IMR-90 (cell line): ENCODE data around the gene CALD1. TPM values are rescaled to one million over a fixed set of nuclear protein-coding genes. Genes with fewer than 3 reads are reported as not detected.
A peak's percentile ranks its signal among the peaks of the same experiment; 100 is the strongest.

Experiments used
- ATAC-seq: fragments of 200-7000 bp; cut with Tn5 transposase; 2 replicates; pipeline ENCODE4 v1.9.1; 2020; ENCODE audit warnings: low read depth, mild to moderate bottlenecking, moderate library complexity
- BruUV-seq: library from RNA; stranded (reverse); fragments of 400-500 nt; replicated peaks from 2 replicates; lab custom pipeline; 2021; lab: Mats Ljungman, UMichigan
- CTCF ChIA-PET: fragments of 300-600 bp; formaldehyde crosslinking; extraction: SDS; loops from one replicate; lab custom pipeline; 2021; ENCODE audit warnings: antibody characterized with exemption; lab: Yijun Ruan, JAX
- POLR2A ChIA-PET: fragments of 300-600 bp; sonication (Branson Sonifier 250); formaldehyde crosslinking; loops from one replicate; lab custom pipeline; 2022; ENCODE audit warnings: antibody characterized with exemption; ENCODE audit not compliant: unreplicated experiment; lab: Charles Lee
- DNase-seq: peaks from one replicate; pipeline ENCODE4 v3.0.0; 2013
- H2AFZ ChIP-seq: replicated peaks from 2 replicates; pipeline ENCODE3; 2013; ENCODE audit warnings: low read length, mild to moderate bottlenecking; ENCODE audit not compliant: poor library complexity
- H2AK5ac ChIP-seq: 2 replicates; pipeline ENCODE4 v1.6.1; 2013; ENCODE audit warnings: low read depth, low read length, inconsistent platforms
- H2AK9ac ChIP-seq: replicated peaks from 2 replicates; pipeline ENCODE3; 2013; ENCODE audit warnings: mild to moderate bottlenecking, low read depth, low read length, moderate library complexity; ENCODE audit not compliant: poor library complexity
- H2BK120ac ChIP-seq: 2 replicates; pipeline ENCODE4 v1.6.1; 2013; ENCODE audit warnings: low read depth, low read length, inconsistent platforms
- H2BK15ac ChIP-seq: 3 replicates; pipeline ENCODE4 v1.6.1; 2013; ENCODE audit warnings: low read depth, low read length, inconsistent platforms
- H2BK20ac ChIP-seq: 2 replicates; pipeline ENCODE4 v1.6.1; 2013; ENCODE audit warnings: low read depth, mild to moderate bottlenecking, inconsistent platforms, low read length, moderate library complexity
- H2BK5ac ChIP-seq: 2 replicates; pipeline ENCODE4 v1.6.1; 2013; ENCODE audit warnings: mild to moderate bottlenecking, low read depth, low read length, inconsistent platforms; ENCODE audit not compliant: poor library complexity, severe bottlenecking
- H3K14ac ChIP-seq: replicated peaks from 2 replicates; pipeline ENCODE4 v1.6.1; 2013; ENCODE audit warnings: low read depth, low read length, inconsistent platforms
- H3K18ac ChIP-seq: 2 replicates; pipeline ENCODE4 v1.6.1; 2013; ENCODE audit warnings: low read depth, low read length, control low read depth
- H3K23ac ChIP-seq: 2 replicates; pipeline ENCODE4 v1.6.1; 2013; ENCODE audit warnings: low read depth, low read length, inconsistent platforms
- H3K27ac ChIP-seq: 2 replicates; pipeline ENCODE4 v1.5.1; 2013; ENCODE audit warnings: mild to moderate bottlenecking, control low read depth, low read length; ENCODE audit not compliant: insufficient read depth
- H3K27me3 ChIP-seq: 2 replicates; pipeline ENCODE4 v1.6.1; 2013; ENCODE audit warnings: low read length; ENCODE audit not compliant: control insufficient read depth, insufficient read depth
- H3K36me3 ChIP-seq: 2 replicates; pipeline ENCODE4 v1.6.1; 2013; ENCODE audit warnings: low read length, mixed read lengths; ENCODE audit not compliant: control insufficient read depth, insufficient read depth
- H3K4ac ChIP-seq: 2 replicates; pipeline ENCODE4 v1.6.1; 2013; ENCODE audit warnings: low read depth, low read length, inconsistent platforms
- H3K4me1 ChIP-seq: 2 replicates; pipeline ENCODE4 v1.6.1; 2013; ENCODE audit warnings: low read length, mixed read lengths; ENCODE audit not compliant: control insufficient read depth, insufficient read depth
- H3K4me2 ChIP-seq: 2 replicates; pipeline ENCODE4 v1.6.1; 2013; ENCODE audit warnings: low read depth, mild to moderate bottlenecking, control low read depth, low read length, moderate library complexity
- H3K4me3 ChIP-seq: 2 replicates; pipeline ENCODE4 v1.5.1; 2013; ENCODE audit warnings: low read depth, mild to moderate bottlenecking, control low read depth, low read length, moderate library complexity; ENCODE audit not compliant: insufficient read depth
- H3K56ac ChIP-seq: 2 replicates; pipeline ENCODE4 v1.6.1; 2013; ENCODE audit warnings: low read length, inconsistent platforms; ENCODE audit not compliant: insufficient read depth; ENCODE audit errors: extremely low read depth
- H3K79me1 ChIP-seq, 2 experiments: 2 replicates each; pipeline ENCODE4 v1.6.1; 2013; ENCODE audit warnings: low read length in 2 of 2, inconsistent platforms in 1 of 2, low read depth in 1 of 2
- H3K9ac ChIP-seq: 2 replicates; pipeline ENCODE4 v1.6.1; 2013; ENCODE audit warnings: low read depth, low read length, control low read depth
- H3K9me1 ChIP-seq: 2 replicates; pipeline ENCODE4 v1.6.1; 2013; ENCODE audit warnings: low read length, inconsistent platforms; ENCODE audit not compliant: insufficient read depth
- H3K9me3 ChIP-seq: 2 replicates; pipeline ENCODE4 v1.6.1; 2013; ENCODE audit warnings: low read length; ENCODE audit not compliant: control insufficient read depth, insufficient read depth
- H4K20me1 ChIP-seq: 2 replicates; pipeline ENCODE4 v1.6.1; 2013; ENCODE audit warnings: low read length, inconsistent platforms; ENCODE audit not compliant: insufficient read depth
- H4K5ac ChIP-seq: 2 replicates; pipeline ENCODE4 v1.6.1; 2013; ENCODE audit warnings: mild to moderate bottlenecking, low read depth, low read length, control low read depth
- H4K8ac ChIP-seq, 2 experiments: 2 replicates each; pipeline ENCODE4 v1.6.1; 2013; ENCODE audit warnings: low read depth in 2 of 2, low read length in 2 of 2, control low read depth in 1 of 2, inconsistent platforms in 1 of 2
- H4K91ac ChIP-seq: 2 replicates; pipeline ENCODE4 v1.6.1; 2013; ENCODE audit warnings: low read depth, low read length, inconsistent platforms; ENCODE audit not compliant: insufficient read depth
- BHLHE40 ChIP-seq: fragments of 150-350 bp; IDR thresholded peaks from 2 replicates; pipeline ENCODE4 v1.6.1; 2016; ENCODE audit warnings: mild to moderate bottlenecking, low read depth, low read length
- CEBPB ChIP-seq: IDR thresholded peaks from 2 replicates; pipeline ENCODE4 v1.6.1; 2012; ENCODE audit warnings: low read depth, low read length, improper control_type of control experiment
- MAFK ChIP-seq: IDR thresholded peaks from 2 replicates; pipeline ENCODE4 v1.6.1; 2012; ENCODE audit warnings: low read depth, low read length, improper control_type of control experiment
- MAZ ChIP-seq: IDR thresholded peaks from 2 replicates; pipeline ENCODE4 v1.6.1; 2012; ENCODE audit warnings: low read depth, mild to moderate bottlenecking, low read length, improper control_type of control experiment, moderate library complexity, borderline replicate concordance
- MXI1 ChIP-seq: IDR thresholded peaks from 2 replicates; pipeline ENCODE4 v1.6.1; 2012; ENCODE audit warnings: low read depth, mild to moderate bottlenecking, low read length, moderate library complexity, borderline replicate concordance
- NFE2L2 ChIP-seq: fragments of 150-350 bp; IDR thresholded peaks from 2 replicates; pipeline ENCODE4 v1.6.1; 2016; ENCODE audit warnings: low read depth, mild to moderate bottlenecking, low read length
- POLR2A ChIP-seq: IDR thresholded peaks from 2 replicates; pipeline ENCODE4 v1.6.1; 2012; ENCODE audit warnings: mild to moderate bottlenecking, low read depth, low read length
- RCOR1 ChIP-seq: IDR thresholded peaks from 2 replicates; pipeline ENCODE4 v1.6.1; 2012; ENCODE audit warnings: mild to moderate bottlenecking, low read length, improper control_type of control experiment; ENCODE audit not compliant: insufficient replicate concordance
- SMC3 ChIP-seq: fragments of 150-350 bp; IDR thresholded peaks from 2 replicates; pipeline ENCODE4 v1.6.1; 2016; ENCODE audit warnings: low read depth, mild to moderate bottlenecking, antibody characterized with exemption, low read length, moderate library complexity
- USF2 ChIP-seq: fragments of 150-350 bp; IDR thresholded peaks from 2 replicates; pipeline ENCODE4 v1.6.1; 2017; ENCODE audit warnings: mild to moderate bottlenecking, antibody characterized with exemption, low read length, low read depth
- WGBS, 2 experiments: methylation state at CpG; one replicate each; pipeline versions ENCODE4 v1.1.5 to v1.1.7; 2013; ENCODE audit warnings: missing lambda C conversion rate in 2 of 2; ENCODE audit not compliant: insufficient read length in 1 of 2; ENCODE audit errors: extremely low coverage in 2 of 2; 5-methylcytosine and 5-hydroxymethylcytosine counted together
- dilution Hi-C: fragments of 300-500 bp; cut with HindIII; formaldehyde crosslinking; loops from one replicate; pipeline ENCODE4 v1.14.3; 2018; ENCODE audit warnings: low sequenced_read_pairs; ENCODE audit not compliant: unreplicated experiment
- in situ Hi-C: fragments of 300-500 bp; cut with MboI; formaldehyde crosslinking; loops from 3 replicates; pipeline ENCODE4 v1.14.3; 2019; ENCODE audit warnings: low sequenced_read_pairs, inconsistent platforms, mixed read lengths
- intact Hi-C: fragments of 100-400 bp; cut with micrococcal nuclease; formaldehyde crosslinking; loops from 2 replicates; pipeline ENCODE4 v1.10.0; 2022
- polyA plus RNA-seq, 3 experiments: library from polyadenylated mRNA; depleted of rRNA; stranded (reverse); fragments of >200 nt; gene quantifications; 2 replicates each; pipeline ENCODE4 v1.2.3, GENCODE V29; 2012; ENCODE audit warnings: low replicate concordance in 1 of 3
- total RNA-seq: library from RNA; depleted of rRNA; stranded (reverse); fragments of >200 nt; gene quantifications from 2 replicates; pipeline ENCODE4 v1.2.3, GENCODE V29; 2012
- TF ChIP-seq, protein P1 (sequence below): fragments of 150-350 bp; IDR thresholded peaks from 2 replicates; pipeline ENCODE4 v1.6.1; 2016; ENCODE audit warnings: low read depth, mild to moderate bottlenecking, low read length, moderate library complexity, borderline replicate concordance

The CALD1 gene
- total and polyA plus RNA-seq, 2 of the 4 experiments (the other 2 are of a cell fraction), result 375 to 487 TPM

GRCh38 chr7:134851141-134851540 lies 71.7 kb downstream of the CALD1 start:
- Histone ChIP-seq H3K27ac (peak overlapping the region; percentile 14; the same call in 1 of the 2 replicates), H4K5ac (peak overlapping the region; percentile 51; the same call in 1 of the 2 replicates), H3K4ac (0 out of 2 replicates have a peak overlapping the region, but pooled peaks have one; percentile 15), H4K20me1 (peaks cover 86% of the 10 kb centered on the region), H3K9ac (no peak overlapping the region), H3K56ac (no peak overlapping the region), H3K23ac (peak overlapping the region; percentile 57; the same call in 1 of the 2 replicates), H3K36me3 (peaks cover 16% of the 10 kb centered on the region), H3K14ac (peak overlapping the region; percentile 64; the same call in 1 of the 2 replicates), H2AK5ac (peak overlapping the region; percentile 21; the same call in 1 of the 2 replicates), H2AFZ (no peak overlapping the region), H2BK20ac (no peak overlapping the region), H3K4me1 (peaks cover 25% of the 10 kb centered on the region), H3K18ac (no peak overlapping the region; the same call in 1 of the 2 replicates), H3K9me3 (no peaks in the 10 kb centered on the region), H3K9me1 (peaks cover 37% of the 10 kb centered on the region), H4K8ac (no peak overlapping the region), H3K4me3 (no peak overlapping the region), H3K27me3 (no peaks in the 10 kb centered on the region), H3K4me2 (no peak overlapping the region), H4K91ac (no peak overlapping the region), H2BK5ac (no peak overlapping the region), H2BK120ac (0 out of 2 replicates have a peak overlapping the region, but pooled peaks have one; percentile 6), H3K79me1 (peaks cover 40 to 77% of the 10 kb centered on the region in 2 experiments), H2AK9ac (no peak overlapping the region), H2BK15ac (no peak overlapping the region)
- in situ Hi-C loops (no loop called here), dilution Hi-C loops (no loop called here), intact Hi-C loops (no loop called here)
- DNase-seq (no peak), ATAC-seq (no peak)
- CTCF ChIA-PET, result no interaction called here
- TF ChIP-seq MAZ (no peak), CEBPB (no peak), MAFK (no peak), POLR2A (no peak), NFE2L2 (no peak), MXI1 (no peak), USF2 (no peak), BHLHE40 (no peak), RCOR1 (no peak), SMC3 (no peak)
- TF ChIP-seq, protein P1, sequence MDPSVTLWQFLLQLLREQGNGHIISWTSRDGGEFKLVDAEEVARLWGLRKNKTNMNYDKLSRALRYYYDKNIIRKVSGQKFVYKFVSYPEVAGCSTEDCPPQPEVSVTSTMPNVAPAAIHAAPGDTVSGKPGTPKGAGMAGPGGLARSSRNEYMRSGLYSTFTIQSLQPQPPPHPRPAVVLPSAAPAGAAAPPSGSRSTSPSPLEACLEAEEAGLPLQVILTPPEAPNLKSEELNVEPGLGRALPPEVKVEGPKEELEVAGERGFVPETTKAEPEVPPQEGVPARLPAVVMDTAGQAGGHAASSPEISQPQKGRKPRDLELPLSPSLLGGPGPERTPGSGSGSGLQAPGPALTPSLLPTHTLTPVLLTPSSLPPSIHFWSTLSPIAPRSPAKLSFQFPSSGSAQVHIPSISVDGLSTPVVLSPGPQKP, result no peak
- BruUV-seq, result no TSS peak
- no CpG with 5 or more reads among the region's 3 CpGs for WGBS, 2 experiments
- POLR2A ChIA-PET, result no interaction called here
